ENCODE data around the gene TAF4. TPM values are rescaled to one million over a fixed set of nuclear protein-coding genes. Genes with fewer than 3 reads are reported as not detected.

Gene TAF4
- total and polyA plus RNA-seq, 2 of the 13 experiments (the other 11 are each of a cell fraction or from before 2014, with no cell fraction given) = 5.9 to 12.0 TPM

- TF ChIP-seq SOX13 (IDR thresholded peaks at IDR 0.05) (no peak), SOX13 (CRISPR knock-in tag; conservative IDR thresholded peaks at IDR 0.05 in 1 of 2, IDR thresholded peaks at IDR 0.05 in 1 of 2) (no peak), MXD3 (CRISPR knock-in tag; IDR thresholded peaks at IDR 0.05) (no peak), ZNF687 (CRISPR knock-in tag; IDR thresholded peaks at IDR 0.05) (0 out of 2 replicates have a peak, but pooled peaks have one; percentile 13), BRCA1 (CRISPR knock-in tag; IDR thresholded peaks at IDR 0.05) (no peak), ZNF7 (CRISPR knock-in tag; IDR thresholded peaks at IDR 0.05) (no peak), SMC3 (IDR thresholded peaks at IDR 0.05; ENCODE audit: low read length) (peak; percentile 51)
These were observed 39.7 kb downstream of the TAF4 start (continued) for GRCh38 chr20:62025832-62026563.

- H3K79me2 ChIP-seq (ENCODE audit: insufficient read depth, low read length) = peaks cover 92% of the 10 kb centered on the region
- H3K27me3 ChIP-seq (ENCODE audit: control insufficient read depth in 1 of 2, insufficient read depth in 2 of 2, low read length in 2 of 2) = no peaks in the 10 kb centered on the region
- DNase-seq (ENCODE audit: low spot score) = no peak
- POLR2A ChIA-PET = interaction anchor here (1.3 to 1.8 kb wide), 2 partner anchors 42 to 110 kb away, joined by 3 to 4 read pairs; no protein-coding TSS in a partner anchor
- no peak overlapping the region for H3K4me2 ChIP-seq (ENCODE audit: low read depth, low read length)
- no peak for ATAC-seq
- WGBS (ENCODE audit: low lambda C conversion rate) = 97% methylated on average over 8 of the region's 8 CpGs
- no peaks in the 10 kb centered on the region for H3K36me3 ChIP-seq (replicated peaks in 1 of 2; ENCODE audit: control insufficient read depth in 1 of 2, insufficient read depth in 2 of 2, low read length in 2 of 2)
- no peak overlapping the region for H2AFZ ChIP-seq (ENCODE audit: low read length)
- CTCF ChIA-PET (ENCODE audit: low intra/inter-chr PET ratio, low total read pairs) = interaction anchor here (0.7 kb wide), 1 partner anchor 117 kb away, joined by 3 read pairs; no protein-coding TSS in a partner anchor
- H3K9me3 ChIP-seq (ENCODE audit: low read length) = no peaks in the 10 kb centered on the region
- no peak overlapping the region; the same call in 1 of the 2 replicates for H3K9ac ChIP-seq (ENCODE audit: insufficient read depth, low read depth, low read length)
- BruUV-seq (replicated peaks) = no TSS peak
- H4K20me1 ChIP-seq (ENCODE audit: insufficient read depth, low read length) = peaks cover 21% of the 10 kb centered on the region; the same call in 1 of the 2 replicates
- in situ Hi-C loops (cut with HindIII; ENCODE audit: extremely low pct_ligation_motif_present, low pct_unique_long_range_greater_than_20kb) = no loop called here
- H3K4me1 ChIP-seq (ENCODE audit: insufficient read depth, low read length) = peaks cover 78% of the 10 kb centered on the region
- intact Hi-C loops (cut with micrococcal nuclease; ENCODE audit: unreplicated experiment) = no loop called here
- no peak overlapping the region for H3K4me3 ChIP-seq (replicated peaks in 1 of 3; ENCODE audit: insufficient read depth in 1 of 3, low read depth in 2 of 3, low read length in 3 of 3)
- peak overlapping the region; percentile 23 for H3K27ac ChIP-seq (ENCODE audit: extremely low read length, insufficient read depth, low read length)
- FAIRE-seq = no peak
- no peak for TF ChIP-seq ZNF660 (CRISPR knock-in tag; IDR thresholded peaks at IDR 0.05; ENCODE audit: borderline replicate concordance, low read depth)
- no peak for TF ChIP-seq ZNF17 (CRISPR knock-in tag; IDR thresholded peaks at IDR 0.05)
- TF ChIP-seq ZNF567 (CRISPR knock-in tag; IDR thresholded peaks at IDR 0.05; ENCODE audit: borderline replicate concordance) = no peak
- TF ChIP-seq HMGXB4 (CRISPR knock-in tag; IDR thresholded peaks at IDR 0.05; ENCODE audit: borderline replicate concordance in 1 of 2, low read depth in 1 of 2) = 0 out of 4 replicates have a peak, but pooled peaks of 1 of the 2 experiments have one; percentile 19
- no peak for TF ChIP-seq GABPB1 (CRISPR knock-in tag; IDR thresholded peaks at IDR 0.05)
- TF ChIP-seq FOXK1 (CRISPR knock-in tag; IDR thresholded peaks at IDR 0.05; ENCODE audit: borderline replicate concordance, low read depth) = no peak
- TF ChIP-seq BCL3 (CRISPR knock-in tag; IDR thresholded peaks at IDR 0.05) = 0 out of 2 replicates have a peak, but pooled peaks have one; percentile 59
These were observed 40.3 kb downstream of the TAF4 start for GRCh38 chr20:62025394-62025793.

Data from HepG2 (cell line).